ENCODE data around the gene IL22RA1. TPM values are rescaled to one million over a fixed set of nuclear protein-coding genes. Genes with fewer than 3 reads are reported as not detected.

Gene IL22RA1
- total RNA-seq, 1 experiment from 2014 or later = 0.28 TPM

DNA sequence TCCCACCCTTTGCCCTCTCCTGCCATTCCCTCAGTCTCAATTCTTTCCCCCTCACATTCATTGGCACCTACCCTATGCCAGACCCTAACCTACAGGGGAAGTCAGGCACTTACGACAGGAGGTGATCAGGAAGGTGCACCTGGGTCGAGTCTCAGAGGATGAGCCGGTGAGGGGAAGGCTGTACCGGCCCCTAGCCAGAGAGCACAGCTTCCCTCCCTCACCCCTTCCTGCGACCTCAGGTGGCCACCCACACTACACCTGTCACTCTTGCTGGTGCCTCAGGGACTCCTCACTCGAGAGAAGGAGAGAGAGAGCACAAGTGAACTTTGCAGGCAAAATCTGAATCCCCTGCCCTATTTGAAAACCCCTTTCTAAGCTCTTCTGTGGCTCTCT lies 29.3 kb downstream of the IL22RA1 start:
- ChIA-PET CTCF (interaction anchor here (1.1 to 1.5 kb wide), 2 partner anchors 37 to 88 kb away, joined by 4 to 5 read pairs; no protein-coding TSS in a partner anchor), POLR2A (no interaction called here)
- Mint-ChIP-seq H3K4me1 (peaks cover 29% of the 10 kb centered on the region), H3K4me3 (no peak overlapping the region), H3K36me3 (no peaks in the 10 kb centered on the region), H3K27ac (no peak overlapping the region), H3K27me3 (ENCODE audit: low read depth) (no peaks in the 10 kb centered on the region), H3K9me3 (no peaks in the 10 kb centered on the region)
- no peak for TF ChIP-seq ETV6 (CRISPR knock-in tag; IDR thresholded peaks at IDR 0.05)
- TF ChIP-seq NR2C2 (CRISPR knock-in tag; IDR thresholded peaks at IDR 0.05) = no peak
- TF ChIP-seq ATF1 (CRISPR knock-in tag; IDR thresholded peaks at IDR 0.05) = no peak
- TF ChIP-seq, protein P1, sequence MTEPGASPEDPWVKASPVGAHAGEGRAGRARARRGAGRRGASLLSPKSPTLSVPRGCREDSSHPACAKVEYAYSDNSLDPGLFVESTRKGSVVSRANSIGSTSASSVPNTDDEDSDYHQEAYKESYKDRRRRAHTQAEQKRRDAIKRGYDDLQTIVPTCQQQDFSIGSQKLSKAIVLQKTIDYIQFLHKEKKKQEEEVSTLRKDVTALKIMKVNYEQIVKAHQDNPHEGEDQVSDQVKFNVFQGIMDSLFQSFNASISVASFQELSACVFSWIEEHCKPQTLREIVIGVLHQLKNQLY (CRISPR knock-in tag; IDR thresholded peaks at IDR 0.05) = no peak
- TF ChIP-seq SP1 (CRISPR knock-in tag; conservative IDR thresholded peaks at IDR 0.05) = no peak
- TF ChIP-seq, protein P2, sequence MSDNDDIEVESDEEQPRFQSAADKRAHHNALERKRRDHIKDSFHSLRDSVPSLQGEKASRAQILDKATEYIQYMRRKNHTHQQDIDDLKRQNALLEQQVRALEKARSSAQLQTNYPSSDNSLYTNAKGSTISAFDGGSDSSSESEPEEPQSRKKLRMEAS (CRISPR knock-in tag; IDR thresholded peaks at IDR 0.05) = no peak
- TF ChIP-seq, protein P3, sequence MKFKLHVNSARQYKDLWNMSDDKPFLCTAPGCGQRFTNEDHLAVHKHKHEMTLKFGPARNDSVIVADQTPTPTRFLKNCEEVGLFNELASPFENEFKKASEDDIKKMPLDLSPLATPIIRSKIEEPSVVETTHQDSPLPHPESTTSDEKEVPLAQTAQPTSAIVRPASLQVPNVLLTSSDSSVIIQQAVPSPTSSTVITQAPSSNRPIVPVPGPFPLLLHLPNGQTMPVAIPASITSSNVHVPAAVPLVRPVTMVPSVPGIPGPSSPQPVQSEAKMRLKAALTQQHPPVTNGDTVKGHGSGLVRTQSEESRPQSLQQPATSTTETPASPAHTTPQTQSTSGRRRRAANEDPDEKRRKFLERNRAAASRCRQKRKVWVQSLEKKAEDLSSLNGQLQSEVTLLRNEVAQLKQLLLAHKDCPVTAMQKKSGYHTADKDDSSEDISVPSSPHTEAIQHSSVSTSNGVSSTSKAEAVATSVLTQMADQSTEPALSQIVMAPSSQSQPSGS (CRISPR knock-in tag; IDR thresholded peaks at IDR 0.05; ENCODE audit: borderline replicate concordance, low read depth) = no peak
- no peak for TF ChIP-seq NR1H2 (CRISPR knock-in tag; IDR thresholded peaks at IDR 0.05)
- TF ChIP-seq PRRX2 (CRISPR knock-in tag; IDR thresholded peaks at IDR 0.05) = no peak
- TF ChIP-seq ZNF121 (CRISPR knock-in tag; IDR thresholded peaks at IDR 0.05) = no peak
- TF ChIP-seq, protein P4, sequence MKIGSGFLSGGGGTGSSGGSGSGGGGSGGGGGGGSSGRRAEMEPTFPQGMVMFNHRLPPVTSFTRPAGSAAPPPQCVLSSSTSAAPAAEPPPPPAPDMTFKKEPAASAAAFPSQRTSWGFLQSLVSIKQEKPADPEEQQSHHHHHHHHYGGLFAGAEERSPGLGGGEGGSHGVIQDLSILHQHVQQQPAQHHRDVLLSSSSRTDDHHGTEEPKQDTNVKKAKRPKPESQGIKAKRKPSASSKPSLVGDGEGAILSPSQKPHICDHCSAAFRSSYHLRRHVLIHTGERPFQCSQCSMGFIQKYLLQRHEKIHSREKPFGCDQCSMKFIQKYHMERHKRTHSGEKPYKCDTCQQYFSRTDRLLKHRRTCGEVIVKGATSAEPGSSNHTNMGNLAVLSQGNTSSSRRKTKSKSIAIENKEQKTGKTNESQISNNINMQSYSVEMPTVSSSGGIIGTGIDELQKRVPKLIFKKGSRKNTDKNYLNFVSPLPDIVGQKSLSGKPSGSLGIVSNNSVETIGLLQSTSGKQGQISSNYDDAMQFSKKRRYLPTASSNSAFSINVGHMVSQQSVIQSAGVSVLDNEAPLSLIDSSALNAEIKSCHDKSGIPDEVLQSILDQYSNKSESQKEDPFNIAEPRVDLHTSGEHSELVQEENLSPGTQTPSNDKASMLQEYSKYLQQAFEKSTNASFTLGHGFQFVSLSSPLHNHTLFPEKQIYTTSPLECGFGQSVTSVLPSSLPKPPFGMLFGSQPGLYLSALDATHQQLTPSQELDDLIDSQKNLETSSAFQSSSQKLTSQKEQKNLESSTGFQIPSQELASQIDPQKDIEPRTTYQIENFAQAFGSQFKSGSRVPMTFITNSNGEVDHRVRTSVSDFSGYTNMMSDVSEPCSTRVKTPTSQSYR (CRISPR knock-in tag; IDR thresholded peaks at IDR 0.05) = no peak
- TF ChIP-seq, protein P5, sequence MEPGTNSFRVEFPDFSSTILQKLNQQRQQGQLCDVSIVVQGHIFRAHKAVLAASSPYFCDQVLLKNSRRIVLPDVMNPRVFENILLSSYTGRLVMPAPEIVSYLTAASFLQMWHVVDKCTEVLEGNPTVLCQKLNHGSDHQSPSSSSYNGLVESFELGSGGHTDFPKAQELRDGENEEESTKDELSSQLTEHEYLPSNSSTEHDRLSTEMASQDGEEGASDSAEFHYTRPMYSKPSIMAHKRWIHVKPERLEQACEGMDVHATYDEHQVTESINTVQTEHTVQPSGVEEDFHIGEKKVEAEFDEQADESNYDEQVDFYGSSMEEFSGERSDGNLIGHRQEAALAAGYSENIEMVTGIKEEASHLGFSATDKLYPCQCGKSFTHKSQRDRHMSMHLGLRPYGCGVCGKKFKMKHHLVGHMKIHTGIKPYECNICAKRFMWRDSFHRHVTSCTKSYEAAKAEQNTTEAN (CRISPR knock-in tag; IDR thresholded peaks at IDR 0.05) = no peak
- TF ChIP-seq FOXJ3 (CRISPR knock-in tag; IDR thresholded peaks at IDR 0.05; ENCODE audit: borderline replicate concordance) = no peak
- no peak for TF ChIP-seq GABPB1 (CRISPR knock-in tag; IDR thresholded peaks at IDR 0.05)
- no peak for TF ChIP-seq ESRRA (CRISPR knock-in tag; IDR thresholded peaks at IDR 0.05; ENCODE audit: borderline replicate concordance)
- TF ChIP-seq, protein P6, sequence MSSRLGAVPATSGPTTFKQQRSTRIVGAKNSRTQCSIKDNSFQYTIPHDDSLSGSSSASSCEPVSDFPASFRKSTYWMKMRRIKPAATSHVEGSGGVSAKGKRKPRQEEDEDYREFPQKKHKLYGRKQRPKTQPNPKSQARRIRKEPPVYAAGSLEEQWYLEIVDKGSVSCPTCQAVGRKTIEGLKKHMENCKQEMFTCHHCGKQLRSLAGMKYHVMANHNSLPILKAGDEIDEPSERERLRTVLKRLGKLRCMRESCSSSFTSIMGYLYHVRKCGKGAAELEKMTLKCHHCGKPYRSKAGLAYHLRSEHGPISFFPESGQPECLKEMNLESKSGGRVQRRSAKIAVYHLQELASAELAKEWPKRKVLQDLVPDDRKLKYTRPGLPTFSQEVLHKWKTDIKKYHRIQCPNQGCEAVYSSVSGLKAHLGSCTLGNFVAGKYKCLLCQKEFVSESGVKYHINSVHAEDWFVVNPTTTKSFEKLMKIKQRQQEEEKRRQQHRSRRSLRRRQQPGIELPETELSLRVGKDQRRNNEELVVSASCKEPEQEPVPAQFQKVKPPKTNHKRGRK (CRISPR knock-in tag; IDR thresholded peaks at IDR 0.05; ENCODE audit: borderline replicate concordance) = no peak
- TF ChIP-seq NFATC4 (CRISPR knock-in tag; IDR thresholded peaks at IDR 0.05) = no peak
- DNase-seq (ENCODE audit: low spot score) (no peak), ATAC-seq (no peak)
